GM10266 (cell line): ENCODE results near the gene SLC7A6OS.

Experiments used
- DNase-seq: peaks from one replicate; pipeline ENCODE4 v3.0.0; 2012; ENCODE audit errors: extremely low spot score
- CTCF ChIP-seq: IDR thresholded peaks from 2 replicates; pipeline ENCODE4 v1.5.1; 2012; ENCODE audit warnings: mild to moderate bottlenecking, low read depth; ENCODE audit not compliant: control insufficient read depth, insufficient read depth; ENCODE audit errors: missing control alignments

Gene SLC7A6OS

GRCh38 chr16:68350813-68351350 lies 40.1 kb upstream of the SLC7A6OS start:
- TF ChIP-seq CTCF = no peak
- no peak for DNase-seq

GRCh38 chr16:68349838-68350410 lies 39.2 kb upstream of the SLC7A6OS start:
- no peak for DNase-seq
- TF ChIP-seq CTCF = no peak

- TF ChIP-seq CTCF = no peak
- DNase-seq = no peak
Observed at GRCh38 chr16:68348639-68349445, 38.1 kb upstream of the SLC7A6OS start.

GRCh38 chr16:68347605-68348004 lies 36.9 kb upstream of the SLC7A6OS start:
- TF ChIP-seq CTCF = no peak
- DNase-seq = no peak

- DNase-seq = no peak
- TF ChIP-seq CTCF = no peak
Observed at GRCh38 chr16:68346892-68347480, 36.2 kb upstream of the SLC7A6OS start.

- TF ChIP-seq CTCF = no peak
- DNase-seq = no peak
Observed at GRCh38 chr16:68345958-68346635, 35.4 kb upstream of the SLC7A6OS start.
